Stimulated activated CD8-positive, alpha-beta memory T cell treated with anti-CD3 and anti-CD28 coated beads, Interleukin-15, amount 100 ng/mL, for 4 hours (primary cell): ENCODE measurements around the gene HNRNPM.

Experiments used
- DNase-seq, 2 donors: peaks; one replicate each; pipeline ENCODE4 v3.0.0-alpha.2; 2020; ENCODE audit warnings: low read depth in 2 of 2

HNRNPM gene

GRCh38 chr19:8485561-8486371 lies 41.0 kb downstream of the HNRNPM start:
- no peak for DNase-seq

DNA sequence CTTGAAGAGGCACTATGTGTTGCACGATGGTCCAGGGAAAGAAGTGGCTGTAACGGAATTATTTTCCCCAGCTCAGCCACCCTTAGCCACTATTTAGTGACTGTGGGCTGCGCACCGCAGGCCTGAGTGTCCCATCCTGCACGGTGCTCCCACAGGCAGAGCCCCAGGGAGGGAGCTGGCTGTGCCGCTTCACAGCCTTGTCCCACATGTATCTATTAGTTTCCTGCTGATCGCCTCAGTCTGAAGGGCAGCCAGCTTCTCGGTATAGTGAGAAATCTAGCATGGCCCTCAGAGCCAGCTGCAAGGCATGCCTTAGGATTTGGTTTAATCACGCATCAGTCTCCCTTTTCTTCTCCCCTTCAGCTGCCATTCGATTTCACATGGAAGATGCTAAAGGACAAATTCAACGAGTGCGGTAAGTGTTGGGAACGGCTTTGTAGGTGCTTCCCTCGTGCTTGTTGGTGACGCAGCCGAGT lies 41.9 kb downstream of the HNRNPM start:
- no peak for DNase-seq

DNA sequence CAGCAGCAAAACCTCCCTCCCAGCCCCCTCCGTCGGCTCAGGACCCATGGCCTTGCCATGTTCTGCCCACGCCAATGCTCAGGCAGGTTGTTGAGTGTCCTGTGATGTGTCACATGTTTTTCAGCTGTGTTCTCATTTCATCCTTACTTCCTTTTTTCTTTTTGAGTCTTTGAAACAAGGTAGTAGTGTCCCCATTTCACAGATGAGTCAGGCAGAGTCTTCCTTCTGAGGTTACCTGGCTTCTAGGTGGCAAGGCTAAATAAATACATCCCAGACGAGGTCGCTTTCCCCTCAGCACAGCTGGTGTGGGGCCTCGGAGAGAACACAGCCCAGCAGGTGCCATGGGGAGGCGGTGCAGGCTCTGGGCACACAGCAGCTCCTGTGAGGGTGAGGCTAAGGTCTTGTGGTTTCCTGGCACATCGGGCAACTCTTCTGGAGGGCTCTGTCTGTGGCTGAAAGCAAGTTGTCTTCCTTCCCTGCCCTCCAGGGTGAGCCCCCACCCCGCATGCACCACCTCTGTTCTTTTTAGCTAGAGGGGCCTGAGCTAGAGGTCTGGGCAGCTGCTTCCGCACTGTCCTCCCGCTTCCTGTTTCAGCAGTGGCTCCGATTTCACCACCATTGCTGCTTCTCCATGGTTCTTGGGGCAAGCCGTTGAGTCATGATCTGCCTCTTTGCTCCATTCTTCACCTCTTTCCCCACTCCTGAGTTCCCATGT lies 42.5 kb downstream of the HNRNPM start:
- peak; percentile 15 to 18 for DNase-seq

GRCh38 chr19:8488365-8488764 lies 43.6 kb downstream of the HNRNPM start:
- no peak for DNase-seq

DNA sequence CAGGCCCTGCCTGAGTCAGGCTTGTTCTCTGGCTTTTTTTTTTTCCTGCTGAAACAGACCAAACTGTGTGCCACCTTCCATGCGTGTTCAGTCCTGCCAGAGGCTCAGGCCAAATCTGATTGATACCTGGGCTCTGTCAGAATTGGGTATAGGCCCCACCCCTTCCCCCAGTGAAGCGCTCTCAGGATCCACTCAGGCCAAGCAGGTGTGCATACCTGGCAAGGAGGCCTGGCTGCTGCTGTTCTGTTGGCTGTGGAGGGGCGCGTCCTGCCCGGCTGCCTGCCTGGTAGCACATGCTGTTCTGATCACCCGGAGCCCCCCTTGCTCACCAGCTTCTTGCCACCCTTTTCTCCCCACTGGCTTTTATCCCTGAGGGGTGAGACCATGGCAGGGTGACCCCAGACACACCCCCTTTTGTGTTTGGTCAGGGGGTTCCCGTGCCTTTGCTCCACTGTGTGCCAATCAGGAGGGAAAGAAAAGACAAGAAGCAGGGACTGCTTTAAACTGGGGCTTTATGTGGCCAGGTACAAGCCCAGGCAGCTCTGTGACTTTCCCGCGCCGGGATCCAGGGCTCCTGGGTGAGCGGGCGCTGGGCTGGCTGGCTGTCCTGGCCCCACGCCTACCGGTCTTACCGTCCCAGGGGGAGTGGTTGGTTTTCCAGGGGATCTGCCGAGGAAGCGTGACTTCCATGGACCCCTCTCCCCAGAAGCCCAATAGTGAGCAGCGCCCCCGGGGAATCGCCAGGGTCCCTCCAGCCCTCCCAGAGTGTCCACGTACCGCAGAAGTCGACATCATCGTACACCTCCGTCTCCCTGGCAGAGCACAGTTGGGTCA lies 45.0 kb downstream of the HNRNPM start:
- DNase-seq: no peak

DNA sequence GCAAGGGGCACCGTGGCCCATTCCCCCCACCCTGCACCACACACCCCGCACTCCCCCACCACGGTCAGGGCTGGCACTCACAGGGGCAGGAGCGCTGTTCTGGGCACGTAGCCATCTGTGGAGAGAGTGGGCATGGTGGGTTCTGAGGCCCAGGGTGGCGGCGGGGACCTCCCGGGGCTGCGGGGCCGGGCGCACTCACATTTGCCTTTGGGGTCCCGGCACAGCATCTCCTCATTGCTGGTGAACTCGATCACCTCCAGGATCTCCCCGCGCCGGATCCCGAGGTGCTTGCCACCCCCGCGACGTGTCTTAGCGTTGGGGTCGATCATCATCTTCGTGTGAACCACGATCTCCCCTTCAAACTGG lies 45.6 kb downstream of the HNRNPM start:
- no peak for DNase-seq

DNA sequence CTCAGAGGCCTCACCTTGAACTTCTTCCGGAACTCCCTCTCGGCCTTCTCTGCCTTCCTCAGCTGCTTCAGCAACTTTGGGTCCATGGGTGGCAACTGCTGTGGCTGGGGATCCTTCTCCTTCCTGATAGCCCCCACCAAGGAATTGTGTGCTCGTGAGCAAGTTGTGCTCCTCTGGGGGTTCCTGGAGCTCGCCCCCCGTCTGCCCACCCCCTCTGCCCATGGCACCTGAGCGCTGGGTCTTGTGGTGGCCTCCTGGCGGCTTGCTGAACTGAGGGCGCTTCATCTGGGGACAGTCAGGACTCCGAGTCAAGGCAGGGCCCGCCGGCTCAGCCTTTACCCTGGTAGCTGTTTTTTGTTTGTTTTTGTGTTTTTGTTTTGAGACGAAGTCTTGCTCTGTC lies 46.1 kb downstream of the HNRNPM start:
- no peak for DNase-seq

DNA sequence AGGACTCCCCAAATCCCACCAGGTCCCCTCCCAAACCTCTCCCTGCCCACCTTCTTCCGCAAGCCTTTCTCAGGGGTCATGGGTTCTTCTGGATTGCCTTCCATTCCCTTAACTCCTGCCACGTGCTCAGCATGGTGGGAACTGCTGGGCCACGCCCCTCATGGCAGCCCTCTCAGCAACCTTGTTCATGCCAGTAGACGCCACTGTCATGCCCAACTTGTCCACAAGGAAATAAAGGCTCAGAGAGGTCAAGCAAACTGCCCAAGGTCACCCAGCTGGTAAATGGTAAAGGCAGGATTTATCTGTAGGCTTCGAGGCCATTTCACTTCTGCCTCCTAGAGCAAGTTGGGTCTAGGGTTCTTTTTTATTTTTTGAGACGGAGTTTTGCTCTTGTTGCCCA lies 46.8 kb downstream of the HNRNPM start:
- DNase-seq: no peak

- DNase-seq: no peak
Measured at GRCh38 chr19:8494158-8494557, 49.4 kb downstream of the HNRNPM start.

DNA sequence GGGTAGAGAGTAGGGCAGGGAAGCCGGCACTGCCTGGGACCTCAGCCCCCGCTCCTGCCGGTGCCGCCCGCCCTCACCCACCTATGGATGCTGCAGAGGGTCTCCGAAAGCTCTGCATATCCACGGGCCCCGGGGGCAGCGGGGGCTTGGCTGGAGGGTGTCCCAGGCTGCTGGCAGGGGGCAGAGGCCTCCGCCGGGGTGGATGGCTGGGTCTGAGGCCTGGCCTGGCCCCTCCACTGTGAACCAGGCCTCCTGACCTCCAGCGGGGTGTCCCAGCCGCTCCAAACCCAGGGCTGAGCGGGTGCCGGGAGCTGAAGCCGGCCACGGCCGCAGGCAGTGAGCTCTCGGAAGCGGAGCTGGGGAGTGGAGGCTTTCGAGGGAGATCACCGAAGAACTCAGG lies 53.5 kb downstream of the HNRNPM start:
- no peak for DNase-seq

DNA sequence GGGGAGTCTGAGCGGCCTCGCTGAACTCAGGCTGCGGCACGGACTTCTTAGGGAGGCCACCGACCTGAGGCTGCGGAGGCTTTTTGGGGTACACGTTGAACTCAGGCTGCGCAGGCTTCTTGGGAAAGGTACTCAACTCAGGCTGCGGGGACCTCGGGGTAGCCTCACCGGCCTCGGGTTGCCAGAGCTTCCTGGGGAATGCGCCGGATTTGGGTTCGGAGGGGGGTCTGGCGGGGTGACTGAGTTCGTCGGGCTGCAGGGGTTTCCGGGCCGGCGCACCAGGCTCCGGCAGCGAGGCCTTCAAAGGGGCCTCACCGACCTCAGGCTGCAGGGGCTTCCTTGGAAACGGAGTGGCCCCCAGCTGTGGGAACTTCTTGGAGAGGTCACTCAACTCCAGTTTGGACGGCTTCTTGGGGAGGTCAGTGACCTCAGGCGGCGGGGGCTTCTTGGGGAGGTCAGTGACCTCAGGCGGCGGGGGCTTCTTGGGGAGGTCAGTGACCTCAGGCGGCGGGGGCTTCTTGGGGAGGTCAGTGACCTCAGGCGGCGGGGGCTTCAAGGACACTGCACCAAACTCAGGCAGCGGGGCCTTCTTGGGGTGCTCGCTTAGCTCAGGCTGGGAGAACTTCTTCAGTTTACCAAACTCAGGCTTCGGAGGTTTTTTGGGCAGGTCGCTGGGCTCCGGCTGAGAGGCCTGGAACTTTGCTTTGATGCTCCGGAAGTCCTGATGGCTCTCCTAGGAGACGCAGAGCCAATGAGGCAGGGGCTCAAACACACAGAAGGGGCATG lies 54.5 kb downstream of the HNRNPM start:
- DNase-seq: no peak

DNA sequence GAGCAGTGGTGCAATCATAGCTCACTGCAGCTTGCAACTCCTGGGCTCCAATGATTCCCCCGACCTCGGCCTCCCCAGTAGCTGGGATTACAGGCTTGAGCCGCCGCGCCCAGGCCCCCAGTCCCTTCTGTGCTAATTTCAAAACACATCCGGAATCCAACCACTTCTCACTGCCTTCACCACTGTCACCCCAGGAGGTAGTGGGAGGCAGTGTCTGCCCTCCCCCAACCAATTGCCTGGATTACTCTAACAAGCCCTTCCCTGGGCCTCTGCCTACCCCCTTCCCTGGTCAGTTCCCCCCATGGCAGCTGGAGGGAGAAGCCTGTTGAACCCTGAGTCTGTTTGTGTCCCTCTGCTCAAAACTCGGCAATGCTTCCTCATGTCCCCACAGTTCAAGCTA lies 55.4 kb downstream of the HNRNPM start:
- DNase-seq: no peak

DNA sequence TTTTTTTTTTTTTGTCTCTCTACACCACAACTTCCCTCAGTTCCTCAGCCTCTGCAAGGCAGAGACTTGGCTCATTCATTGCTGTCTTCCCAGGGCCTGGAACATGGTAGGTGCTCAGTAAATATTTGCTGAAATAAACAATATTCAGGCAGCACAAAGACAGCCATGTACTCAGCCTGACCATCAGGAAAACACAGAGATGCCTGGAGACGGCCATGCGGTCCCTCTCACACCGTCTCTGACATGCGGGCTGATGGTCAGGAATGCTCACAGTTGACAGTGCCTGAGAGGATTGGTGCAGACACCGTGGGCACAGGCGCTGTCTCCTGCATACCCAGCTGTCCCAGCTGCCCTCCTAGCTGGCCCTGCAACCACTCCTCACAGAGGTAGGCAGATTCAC lies 56.7 kb downstream of the HNRNPM start:
- DNase-seq: no peak

DNA sequence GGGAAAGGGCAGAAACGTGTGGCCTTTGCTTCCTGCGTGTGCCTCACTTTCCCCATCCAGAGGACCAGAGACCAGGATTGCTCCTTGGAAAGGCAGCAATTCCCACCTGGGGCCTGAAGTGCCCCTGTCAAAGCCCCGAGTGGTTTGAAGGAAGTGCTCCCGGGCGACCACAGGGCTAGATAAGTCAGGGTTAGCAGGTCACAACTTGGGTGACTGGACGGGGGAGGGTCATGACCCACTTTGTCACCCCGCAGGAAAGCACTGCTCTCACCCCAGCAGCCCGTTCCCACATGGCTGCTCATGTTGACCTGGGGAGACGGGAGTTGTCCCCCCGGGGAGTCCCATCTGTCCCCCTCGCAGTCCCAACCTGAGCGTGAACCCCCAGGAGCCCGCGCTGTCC lies 57.2 kb downstream of the HNRNPM start:
- DNase-seq: no peak

- no peak for DNase-seq
Measured at GRCh38 chr19:8503510-8503909, 58.7 kb downstream of the HNRNPM start.

DNA sequence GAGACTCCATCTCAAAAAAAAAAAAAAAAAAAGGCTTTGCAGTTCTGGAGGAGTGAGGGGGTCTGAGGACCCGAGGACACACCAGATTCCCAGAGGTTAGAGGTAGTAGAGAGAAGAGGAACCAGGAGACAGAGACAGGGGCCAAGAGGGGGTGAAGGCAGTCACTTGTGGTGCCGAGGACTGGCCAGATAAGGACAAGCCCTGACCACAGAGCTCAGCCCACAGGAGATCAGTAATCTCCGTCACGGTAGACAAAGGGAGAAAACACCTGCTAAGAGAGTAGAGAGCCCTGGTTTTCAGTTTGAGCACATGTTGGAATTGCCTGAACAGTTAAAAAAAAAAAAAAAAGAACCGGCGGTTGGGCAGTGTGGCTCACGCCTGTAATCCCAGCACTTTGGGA lies 59.4 kb downstream of the HNRNPM start:
- no peak for DNase-seq

DNA sequence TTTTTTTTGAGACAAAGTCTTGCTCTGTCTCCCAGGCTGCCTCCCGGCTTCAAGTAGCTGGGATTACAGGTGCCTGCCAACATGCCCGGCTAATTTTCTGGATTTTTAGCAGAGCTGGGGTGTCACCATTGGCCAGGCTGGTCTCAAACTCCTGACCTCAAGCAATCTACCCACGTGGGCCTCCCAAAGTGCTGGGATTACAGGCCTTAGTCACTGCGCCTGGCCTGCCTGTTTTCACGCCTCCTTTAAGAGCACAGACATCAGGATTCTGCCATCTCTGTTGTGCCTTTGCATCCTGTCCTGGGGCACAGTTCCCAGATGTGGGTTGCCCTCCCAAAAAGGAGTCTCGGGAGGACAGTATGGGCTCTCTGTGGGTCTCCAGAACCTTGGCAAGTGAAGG lies 60.1 kb downstream of the HNRNPM start:
- no peak for DNase-seq

- DNase-seq: peak; percentile 32 to 45
Measured at GRCh38 chr19:8505680-8506401, 61.1 kb downstream of the HNRNPM start.

GRCh38 chr19:8506402-8506957 lies 61.7 kb downstream of the HNRNPM start:
- DNase-seq: no peak

DNA sequence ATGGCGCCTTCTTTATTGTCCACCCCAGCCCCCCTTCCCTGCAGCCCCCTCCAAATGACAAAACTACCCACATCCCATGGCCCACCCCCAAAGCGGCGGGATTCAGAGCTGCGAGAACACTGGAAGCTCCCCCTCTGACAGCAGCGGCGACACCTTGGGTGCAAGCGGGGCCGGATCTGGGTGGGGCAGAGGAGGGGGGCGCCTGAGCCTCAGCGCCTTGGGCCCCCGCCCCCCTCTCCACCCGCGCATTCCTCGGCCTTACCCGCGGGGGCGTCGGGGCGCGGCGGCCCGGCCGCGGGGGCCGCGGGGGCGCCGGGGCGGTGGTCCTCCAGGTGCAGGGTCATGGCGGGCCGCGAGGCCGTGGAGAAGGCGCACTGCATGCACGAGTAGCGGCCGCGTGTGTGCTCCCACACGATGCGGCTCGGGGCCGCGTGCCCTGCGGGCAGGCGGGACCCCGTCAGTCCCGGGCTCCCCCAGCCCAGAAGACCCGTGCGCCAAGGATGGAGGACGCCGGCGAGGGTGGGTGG lies 65.9 kb downstream of the HNRNPM start:
- no peak for DNase-seq
